NAMALWA (cell line): Measurements from ENCODE around the gene TOP3A.
A peak's percentile ranks its signal among the peaks of the same experiment; 100 is the strongest.
"Not testable (repeated sequence)": the region's sequence is repeated elsewhere in the genome, so short reads cannot be mapped to it uniquely, and the experiment has no call there.

ENCODE experiments used
- DNase-seq: peaks from one replicate; pipeline ENCODE4 v3.0.0-alpha.2; 2015; ENCODE audit warnings: low spot score

TOP3A gene, protein sequence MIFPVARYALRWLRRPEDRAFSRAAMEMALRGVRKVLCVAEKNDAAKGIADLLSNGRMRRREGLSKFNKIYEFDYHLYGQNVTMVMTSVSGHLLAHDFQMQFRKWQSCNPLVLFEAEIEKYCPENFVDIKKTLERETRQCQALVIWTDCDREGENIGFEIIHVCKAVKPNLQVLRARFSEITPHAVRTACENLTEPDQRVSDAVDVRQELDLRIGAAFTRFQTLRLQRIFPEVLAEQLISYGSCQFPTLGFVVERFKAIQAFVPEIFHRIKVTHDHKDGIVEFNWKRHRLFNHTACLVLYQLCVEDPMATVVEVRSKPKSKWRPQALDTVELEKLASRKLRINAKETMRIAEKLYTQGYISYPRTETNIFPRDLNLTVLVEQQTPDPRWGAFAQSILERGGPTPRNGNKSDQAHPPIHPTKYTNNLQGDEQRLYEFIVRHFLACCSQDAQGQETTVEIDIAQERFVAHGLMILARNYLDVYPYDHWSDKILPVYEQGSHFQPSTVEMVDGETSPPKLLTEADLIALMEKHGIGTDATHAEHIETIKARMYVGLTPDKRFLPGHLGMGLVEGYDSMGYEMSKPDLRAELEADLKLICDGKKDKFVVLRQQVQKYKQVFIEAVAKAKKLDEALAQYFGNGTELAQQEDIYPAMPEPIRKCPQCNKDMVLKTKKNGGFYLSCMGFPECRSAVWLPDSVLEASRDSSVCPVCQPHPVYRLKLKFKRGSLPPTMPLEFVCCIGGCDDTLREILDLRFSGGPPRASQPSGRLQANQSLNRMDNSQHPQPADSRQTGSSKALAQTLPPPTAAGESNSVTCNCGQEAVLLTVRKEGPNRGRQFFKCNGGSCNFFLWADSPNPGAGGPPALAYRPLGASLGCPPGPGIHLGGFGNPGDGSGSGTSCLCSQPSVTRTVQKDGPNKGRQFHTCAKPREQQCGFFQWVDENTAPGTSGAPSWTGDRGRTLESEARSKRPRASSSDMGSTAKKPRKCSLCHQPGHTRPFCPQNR

DNA sequence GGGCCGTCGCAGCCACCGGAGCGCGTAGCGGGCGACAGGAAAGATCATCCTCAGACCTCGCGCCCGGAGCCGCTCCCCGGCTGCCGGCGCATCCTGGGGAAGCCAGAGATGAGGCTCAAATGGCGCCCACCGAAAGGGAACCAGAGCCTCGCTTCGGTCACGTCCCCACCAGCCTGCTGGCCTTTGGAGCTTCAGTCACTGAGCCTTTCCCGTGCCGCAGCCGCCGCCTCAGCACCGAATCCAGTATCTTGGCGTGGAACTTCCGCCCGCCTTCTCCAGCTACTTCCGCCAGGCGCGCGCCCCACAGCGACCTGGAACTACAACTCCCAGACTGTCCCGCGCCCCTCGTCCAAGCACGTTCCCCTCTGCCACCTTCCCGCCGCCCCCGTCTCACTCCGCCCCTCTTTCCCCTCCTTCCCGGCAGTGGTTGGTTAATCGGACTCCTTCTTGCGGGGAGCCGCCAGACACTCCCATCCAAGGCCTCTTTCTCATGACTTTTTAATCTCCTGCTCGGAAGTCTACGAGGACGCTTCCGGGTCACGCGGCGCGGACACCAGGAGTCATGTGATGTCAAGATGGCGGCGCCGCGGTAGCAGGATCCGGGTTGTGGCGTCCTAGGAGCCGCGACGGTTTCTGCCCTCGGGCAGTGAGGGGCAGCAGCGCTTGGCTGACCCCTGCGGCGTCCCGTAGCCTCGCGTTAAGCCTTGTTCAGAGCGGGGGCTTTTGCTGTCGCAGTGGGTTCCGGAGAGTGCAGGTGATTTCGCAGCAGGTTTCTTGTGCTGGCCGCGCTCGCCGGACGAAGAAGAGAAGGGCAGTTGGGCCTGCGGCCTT lies at the start of gene TOP3A, which contains the start of gene SMCR8:
TOP3A (minus strand) TSS at position 264 of the 831 bp plus-strand sequence; CDS start at position 48, 216 bp downstream.
SMCR8 (plus strand) TSS at position 563 of the 831 bp plus-strand sequence. CDS start 497 bp downstream, outside the sequence.
- peak; percentile 92 for DNase-seq

GRCh38 chr17:18364166-18364565 lies 49.4 kb upstream of the TOP3A start:
- no peak for DNase-seq

- peak; percentile 87 for DNase-seq
These were observed 48.6 kb upstream of the TOP3A start, which contains the start of gene SHMT1 for GRCh38 chr17:18363101-18364049. SHMT1 (minus strand) TSS chr17:18363550; CDS start chr17:18355981, 7,569 bp downstream.

DNA sequence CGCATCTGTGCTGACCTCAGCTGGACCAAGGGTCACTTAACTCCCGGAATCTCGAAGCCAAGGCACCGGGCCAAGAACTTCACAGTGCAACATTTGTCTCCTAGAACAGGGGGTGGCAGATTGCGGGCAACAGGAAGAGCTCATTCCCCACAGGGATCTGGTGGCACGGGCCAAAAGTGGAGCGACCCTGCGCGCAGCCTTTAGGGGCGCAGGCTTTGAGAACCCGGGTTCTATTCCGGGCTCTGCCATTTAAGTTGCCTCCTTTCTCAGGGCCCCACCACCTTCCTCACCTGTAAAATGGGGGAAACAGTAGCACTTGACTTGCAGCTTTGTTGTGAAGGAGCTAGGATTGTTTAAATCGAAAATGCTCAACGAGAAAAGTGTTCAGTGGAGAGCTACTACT lies 47.9 kb upstream of the TOP3A start:
- DNase-seq: peak; percentile 32

DNA sequence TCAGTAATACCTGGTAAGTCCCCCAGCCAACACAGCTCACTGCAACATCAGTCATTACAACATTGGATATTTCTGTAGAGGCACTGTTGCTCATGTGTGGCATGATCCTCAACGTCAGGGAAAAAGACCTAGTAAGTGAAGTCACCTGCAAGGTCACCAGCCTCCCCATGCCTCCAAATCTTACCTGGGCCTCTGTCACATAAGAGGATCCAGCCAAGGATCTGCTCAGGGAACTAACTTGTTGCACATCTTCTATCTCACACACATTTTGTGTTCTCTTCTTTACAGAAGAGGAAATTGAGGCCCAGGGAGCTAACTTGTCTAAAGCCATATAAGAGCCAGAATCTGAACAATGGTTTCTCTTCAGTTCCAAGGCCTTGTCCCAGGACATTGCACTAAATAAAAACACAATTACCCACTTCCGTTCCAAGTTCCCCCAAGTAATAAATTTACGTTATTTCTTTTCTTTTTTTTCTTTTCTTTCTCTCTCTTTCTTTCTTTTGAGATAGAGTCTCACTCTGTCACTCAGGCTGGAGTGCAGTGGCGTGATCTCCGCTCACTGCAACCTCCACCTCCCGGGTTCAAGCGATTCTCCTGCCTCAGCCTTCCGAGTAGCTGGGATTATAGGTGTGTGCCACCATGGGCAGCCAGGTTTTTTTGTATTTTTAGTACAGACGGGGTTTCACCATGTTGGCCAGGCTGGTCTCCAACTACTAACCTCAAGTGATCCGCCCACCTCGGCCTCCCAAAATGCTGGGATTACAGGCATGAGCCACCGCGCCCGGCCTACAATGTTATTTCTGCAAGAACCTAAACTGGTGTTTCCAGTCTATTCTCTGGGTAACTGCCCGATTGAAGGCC lies 47.3 kb upstream of the TOP3A start:
- DNase-seq: no peak

DNA sequence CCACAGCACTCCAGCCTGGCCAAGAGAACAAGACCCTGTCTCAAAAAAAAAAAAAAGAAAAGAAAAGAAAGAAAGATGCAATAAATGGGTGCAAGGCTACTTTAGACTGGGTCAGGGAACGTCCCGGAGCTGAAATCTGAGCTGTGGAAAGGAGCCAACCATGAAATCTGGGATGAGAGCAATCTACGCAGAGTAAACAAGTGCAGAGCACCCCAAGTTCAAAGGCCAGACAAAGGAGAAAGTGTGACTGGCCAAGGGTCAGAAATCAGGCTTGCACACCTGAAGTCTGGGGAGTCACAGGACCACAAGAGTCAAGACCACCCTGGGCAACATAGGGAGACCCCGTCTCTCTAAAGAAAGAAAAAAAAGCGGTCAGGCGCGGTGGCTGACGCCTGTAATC lies 45.7 kb upstream of the TOP3A start:
- no peak for DNase-seq

DNA sequence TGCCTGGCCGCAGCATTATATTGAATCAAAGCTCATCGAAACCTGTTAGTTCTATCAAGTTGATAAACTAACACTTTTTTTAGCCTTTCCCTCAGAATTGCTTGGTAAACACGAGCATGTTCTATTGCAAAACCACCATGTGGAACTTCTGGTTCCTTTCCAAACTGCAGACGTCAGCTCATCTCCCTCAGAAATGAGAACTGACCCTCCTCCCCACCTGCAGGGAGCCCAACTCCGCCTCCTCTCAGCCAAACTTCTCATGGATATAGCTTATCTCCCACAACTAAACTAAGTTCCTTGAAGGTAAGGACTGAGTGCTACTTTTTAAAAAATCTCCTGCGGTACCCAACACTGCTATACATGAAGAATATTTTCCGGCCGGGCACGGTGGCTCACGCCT lies 41.8 kb upstream of the TOP3A start:
- DNase-seq: no peak

DNA sequence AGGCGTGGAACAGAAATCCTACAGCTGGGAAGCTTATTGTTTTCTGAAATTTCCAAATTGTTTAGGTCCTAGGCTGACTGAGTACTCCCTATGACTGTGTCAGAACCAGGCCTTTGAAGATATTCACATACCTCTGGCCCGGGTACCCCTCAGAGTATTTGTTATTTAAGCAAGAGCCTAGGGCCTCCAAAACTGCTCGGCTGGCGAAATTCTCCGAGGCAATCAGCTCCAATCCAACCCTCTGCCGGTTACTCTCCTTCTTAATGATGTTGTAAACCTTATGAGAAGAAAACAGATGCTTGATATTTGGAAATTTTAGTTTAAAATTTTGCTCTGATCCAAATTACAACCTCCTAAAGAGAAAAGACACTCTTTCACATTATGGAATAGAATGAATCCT lies 38.7 kb upstream of the TOP3A start:
- no peak for DNase-seq

GRCh38 chr17:18344021-18344420 lies 29.2 kb upstream of the TOP3A start:
- DNase-seq: no peak

DNA sequence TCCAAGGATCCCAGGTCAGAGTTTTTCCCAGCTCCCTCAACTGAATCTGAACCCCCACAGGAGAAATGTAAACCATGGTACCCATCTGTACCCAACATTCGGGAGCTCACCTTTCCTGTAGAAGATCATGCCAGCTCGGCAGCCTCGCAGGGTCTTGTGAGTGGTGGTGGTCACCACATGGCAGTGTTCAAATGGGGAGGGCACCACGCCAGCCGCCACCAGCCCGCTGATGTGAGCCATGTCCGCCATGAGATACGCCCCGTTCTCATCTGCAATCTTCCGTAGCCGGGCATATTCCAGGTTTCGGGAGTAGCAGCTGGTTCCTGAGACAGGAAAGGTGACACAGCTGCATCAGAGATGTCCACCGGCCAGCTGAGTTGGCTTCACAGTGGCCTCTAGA lies 25.1 kb upstream of the TOP3A start:
- DNase-seq: no peak

- DNase-seq: not testable (repeated sequence)
These were observed 23.4 kb upstream of the TOP3A start for GRCh38 chr17:18338158-18338557.

- no peak for DNase-seq
These were observed 18.2 kb upstream of the TOP3A start for GRCh38 chr17:18332909-18333489.

GRCh38 chr17:18331879-18332278 lies 17.1 kb upstream of the TOP3A start:
- no peak for DNase-seq

GRCh38 chr17:18328643-18329204 lies 13.9 kb upstream of the TOP3A start:
- DNase-seq: no peak

DNA sequence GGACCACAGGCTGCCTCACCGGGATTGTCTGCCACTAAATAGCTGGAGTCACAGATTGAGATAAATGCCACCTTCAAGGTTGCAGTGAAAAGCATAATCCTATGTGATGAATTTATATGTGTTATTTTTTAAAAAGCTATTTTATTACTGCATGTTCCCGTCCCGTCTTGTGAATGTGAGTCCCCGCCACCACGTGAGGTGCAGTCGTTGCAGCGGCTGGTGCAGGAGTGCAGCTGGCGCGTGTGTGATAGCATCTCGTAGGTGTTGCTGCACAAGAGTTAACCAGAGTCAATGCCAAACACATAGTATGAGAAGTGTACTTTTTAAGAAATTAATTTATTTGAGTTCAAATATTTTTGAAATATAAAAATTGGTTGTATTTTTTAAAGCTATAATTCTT lies 12.8 kb upstream of the TOP3A start:
- DNase-seq: no peak

- DNase-seq: no peak
These were observed 12.3 kb upstream of the TOP3A start for GRCh38 chr17:18327093-18327492.

GRCh38 chr17:18326572-18326971 lies 11.8 kb upstream of the TOP3A start:
- DNase-seq: no peak

DNA sequence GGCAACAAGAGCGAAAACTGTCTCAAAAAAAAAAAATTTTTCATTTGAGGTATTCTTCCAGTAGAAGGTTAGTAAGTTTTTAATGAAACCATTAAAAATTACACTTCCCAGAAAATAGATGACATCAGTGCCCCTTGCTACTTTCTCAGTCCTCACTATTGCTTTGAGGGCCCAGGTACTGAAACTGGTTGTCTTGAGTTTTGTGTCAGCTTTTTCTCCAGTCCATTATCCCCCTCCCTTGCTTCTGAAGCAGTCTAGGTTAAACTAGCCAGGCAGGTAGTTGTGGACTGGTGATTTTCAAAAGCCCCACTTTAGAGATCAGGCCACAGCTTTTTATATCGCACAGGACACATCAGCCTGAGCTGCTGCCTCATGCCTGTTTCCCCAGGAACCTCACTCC lies 11.2 kb upstream of the TOP3A start:
- DNase-seq: no peak
